Kidney epithelial cell (primary cell): Measurements from ENCODE around the gene GPR55. TPM values are rescaled to one million over a fixed set of nuclear protein-coding genes. Genes with fewer than 3 reads are reported as not detected.

ENCODE experiments used
- DNase-seq: peaks from one replicate; pipeline ENCODE4 v3.0.0-alpha.2; 2010; ENCODE audit warnings: low read depth
- H3K27me3 ChIP-seq: 2 replicates; pipeline ENCODE4 v1.6.0; 2011; ENCODE audit warnings: low read length; ENCODE audit not compliant: control insufficient read depth, insufficient read depth
- H3K36me3 ChIP-seq: 2 replicates; pipeline ENCODE4 v1.5.1; 2011; ENCODE audit warnings: low read length; ENCODE audit not compliant: control insufficient read depth, insufficient read depth
- H3K4me3 ChIP-seq: 2 replicates; pipeline ENCODE4 v1.5.1; 2011; ENCODE audit warnings: low read depth, mild to moderate bottlenecking, control low read depth, low read length
- total RNA-seq: library from RNA; depleted of rRNA; stranded (reverse); fragments of >200 nt; gene quantifications from 2 replicates; pipeline ENCODE4 v1.2.3, GENCODE V29; 2015
- TF ChIP-seq, protein P1 (sequence below): IDR thresholded peaks from 2 replicates; pipeline ENCODE4 v1.5.1; 2011; ENCODE audit warnings: mild to moderate bottlenecking, moderate library complexity, low read length, control low read depth, inconsistent platforms; ENCODE audit not compliant: insufficient read depth, poor library complexity, severe bottlenecking

Gene GPR55
- total RNA-seq, 1 donor from 2014 or later = not detected

GRCh38 chr2:230952226-230952956 is 27.3 kb upstream of the GPR55 start:
- Histone ChIP-seq H3K36me3 (no peaks in the 10 kb centered on the region), H3K27me3 (peaks cover 3% of the 10 kb centered on the region), H3K4me3 (no peak overlapping the region)
- no peak for DNase-seq
- TF ChIP-seq, protein P1, sequence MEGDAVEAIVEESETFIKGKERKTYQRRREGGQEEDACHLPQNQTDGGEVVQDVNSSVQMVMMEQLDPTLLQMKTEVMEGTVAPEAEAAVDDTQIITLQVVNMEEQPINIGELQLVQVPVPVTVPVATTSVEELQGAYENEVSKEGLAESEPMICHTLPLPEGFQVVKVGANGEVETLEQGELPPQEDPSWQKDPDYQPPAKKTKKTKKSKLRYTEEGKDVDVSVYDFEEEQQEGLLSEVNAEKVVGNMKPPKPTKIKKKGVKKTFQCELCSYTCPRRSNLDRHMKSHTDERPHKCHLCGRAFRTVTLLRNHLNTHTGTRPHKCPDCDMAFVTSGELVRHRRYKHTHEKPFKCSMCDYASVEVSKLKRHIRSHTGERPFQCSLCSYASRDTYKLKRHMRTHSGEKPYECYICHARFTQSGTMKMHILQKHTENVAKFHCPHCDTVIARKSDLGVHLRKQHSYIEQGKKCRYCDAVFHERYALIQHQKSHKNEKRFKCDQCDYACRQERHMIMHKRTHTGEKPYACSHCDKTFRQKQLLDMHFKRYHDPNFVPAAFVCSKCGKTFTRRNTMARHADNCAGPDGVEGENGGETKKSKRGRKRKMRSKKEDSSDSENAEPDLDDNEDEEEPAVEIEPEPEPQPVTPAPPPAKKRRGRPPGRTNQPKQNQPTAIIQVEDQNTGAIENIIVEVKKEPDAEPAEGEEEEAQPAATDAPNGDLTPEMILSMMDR = no peak

DNA sequence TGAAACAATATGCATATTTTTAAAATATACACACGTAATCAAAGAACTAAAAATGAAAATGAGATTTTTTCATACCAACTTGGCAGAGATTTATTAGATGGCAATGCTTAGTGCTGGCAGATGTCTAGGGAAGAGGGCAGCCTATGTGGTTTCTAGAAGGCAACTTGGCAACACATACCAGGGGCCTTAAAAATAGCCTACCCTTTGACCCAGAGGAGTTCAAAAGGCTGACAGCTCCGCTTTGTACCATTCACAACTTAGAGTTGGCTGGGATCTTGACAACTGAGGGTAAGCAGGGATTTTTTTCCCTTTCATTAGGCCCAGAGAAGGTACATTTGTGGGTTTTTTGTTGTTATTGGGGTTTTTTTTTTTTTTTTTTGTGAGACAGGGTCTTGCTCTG is 26.4 kb upstream of the GPR55 start:
- peaks cover 3% of the 10 kb centered on the region for H3K27me3 ChIP-seq
- no peaks in the 10 kb centered on the region for H3K36me3 ChIP-seq
- DNase-seq = no peak
- no peak overlapping the region for H3K4me3 ChIP-seq
- TF ChIP-seq, protein P1 = no peak

- Histone ChIP-seq H3K36me3 (no peaks in the 10 kb centered on the region), H3K4me3 (no peak overlapping the region), H3K27me3 (peaks cover 3% of the 10 kb centered on the region)
- TF ChIP-seq, protein P1 = no peak
- DNase-seq = no peak
These were observed 25.9 kb upstream of the GPR55 start for GRCh38 chr2:230950874-230951339.

DNA sequence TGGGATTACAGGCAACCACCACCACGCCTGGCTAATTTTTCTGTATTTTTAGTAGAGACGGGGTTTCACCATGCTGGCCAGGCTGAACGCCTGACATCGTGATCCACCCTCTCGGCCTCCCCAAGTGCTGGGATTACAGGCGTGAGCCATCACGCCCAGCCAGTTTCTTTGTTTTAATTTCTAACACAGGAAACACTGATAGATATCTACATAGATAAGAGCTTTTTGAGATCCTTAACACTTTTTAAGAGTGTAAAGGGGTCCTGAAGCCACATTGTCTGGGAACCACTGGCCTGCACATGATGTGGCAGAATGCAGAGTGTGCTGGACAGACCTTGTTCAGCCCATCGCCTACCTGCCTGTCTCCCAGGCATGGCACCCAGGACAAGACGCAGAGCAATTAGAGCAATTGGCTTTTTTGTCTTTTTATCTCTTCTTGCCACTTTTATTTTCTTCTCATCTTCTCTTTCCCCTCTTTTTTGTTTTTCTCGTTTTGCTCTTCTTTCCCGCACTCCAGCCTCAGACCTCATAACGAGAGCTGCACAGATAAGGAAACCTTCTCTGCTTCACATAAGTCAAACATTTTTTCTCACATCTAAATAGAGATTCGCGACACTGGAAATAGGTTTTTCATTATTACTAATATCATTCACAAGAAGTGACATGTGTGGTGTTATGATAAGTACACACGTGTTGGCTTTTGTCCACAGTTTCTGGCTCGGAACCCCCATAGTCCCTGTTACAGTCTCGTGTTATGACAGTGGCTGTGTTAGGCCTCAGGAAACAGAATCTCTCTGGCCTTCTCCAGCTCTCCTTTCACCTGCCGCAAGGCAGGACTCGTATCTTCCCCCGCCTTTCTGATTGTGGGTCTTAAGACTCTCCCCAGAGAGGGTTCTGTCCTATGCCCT is 25.2 kb upstream of the GPR55 start:
- H3K27me3 ChIP-seq = peaks cover 3% of the 10 kb centered on the region
- TF ChIP-seq, protein P1 = no peak
- DNase-seq = no peak
- H3K4me3 ChIP-seq = no peak overlapping the region
- no peaks in the 10 kb centered on the region for H3K36me3 ChIP-seq

DNA sequence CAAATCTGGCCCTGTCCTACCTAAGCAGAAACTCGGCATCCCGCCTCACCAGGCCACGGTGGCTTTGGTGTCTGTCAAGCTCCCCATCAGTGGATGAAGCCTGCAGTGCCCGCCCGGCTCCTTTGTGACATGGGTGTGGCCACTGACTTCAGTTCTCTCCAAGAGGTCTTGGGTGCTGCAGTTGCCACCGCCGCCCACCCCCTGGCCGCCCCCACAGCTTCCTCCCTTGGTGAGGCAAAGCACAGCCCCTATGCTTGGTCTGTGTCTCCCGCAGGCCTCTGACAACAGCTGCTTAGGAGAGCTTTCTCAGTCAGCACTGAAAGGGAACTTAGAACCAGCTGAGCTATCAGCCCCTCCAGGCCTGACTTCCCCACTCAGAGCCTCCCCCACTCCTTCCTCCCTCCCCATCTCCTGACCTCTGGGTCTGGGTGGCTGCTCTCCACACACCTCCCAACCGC is 22.9 kb upstream of the GPR55 start:
- Histone ChIP-seq H3K36me3 (no peaks in the 10 kb centered on the region), H3K4me3 (no peak overlapping the region), H3K27me3 (peaks cover 12% of the 10 kb centered on the region)
- TF ChIP-seq, protein P1 = no peak
- no peak for DNase-seq
